T-helper 17 cell (primary cell): ENCODE data around the gene RASSF1. TPM values are rescaled to one million over a fixed set of nuclear protein-coding genes. Genes with fewer than 3 reads are reported as not detected.

Source experiments
- ATAC-seq: fragments of 150-1000 bp; cut with Tn5 transposase; 2 replicates; pipeline ENCODE4 v1.10.0; 2021; ENCODE audit warnings: mild to moderate bottlenecking, moderate library complexity
- DNase-seq, 3 donors: peaks; one replicate each; pipeline versions ENCODE4 v3.0.0 to v3.0.0-alpha.2; 2020 to 2021
- H3K9me3 ChIP-seq: one replicate; pipeline ENCODE4 v1.7.0; 2013; ENCODE audit warnings: low read length, mild to moderate bottlenecking; ENCODE audit not compliant: control insufficient read depth, poor library complexity, severe bottlenecking
- H3K27ac Mint-ChIP-seq: one replicate; pipeline ENCODE4 v1.8.0; 2022; ENCODE audit warnings: mild to moderate bottlenecking, moderate library complexity, mixed read lengths
- H3K27me3 Mint-ChIP-seq: one replicate; pipeline ENCODE4 v1.8.0; 2022; ENCODE audit warnings: mixed read lengths
- H3K36me3 Mint-ChIP-seq: one replicate; pipeline ENCODE4 v1.8.0; 2022; ENCODE audit warnings: low read depth, mixed read lengths
- H3K4me1 Mint-ChIP-seq: one replicate; pipeline ENCODE4 v1.8.0; 2022; ENCODE audit warnings: mild to moderate bottlenecking, mixed read lengths
- H3K4me3 Mint-ChIP-seq: one replicate; pipeline ENCODE4 v1.8.0; 2022; ENCODE audit warnings: mild to moderate bottlenecking, moderate library complexity, mixed read lengths
- total RNA-seq, 4 donors: library from RNA in 2 of 4; stranded (reverse) in 2 of 4; gene quantifications; one replicate each; pipeline ENCODE4 v1.2.3 and lab custom pipeline; 2022 to 2026

RASSF1 gene
- total RNA-seq, 2 donors from 2014 or later: 83.5 to 105 TPM

DNA sequence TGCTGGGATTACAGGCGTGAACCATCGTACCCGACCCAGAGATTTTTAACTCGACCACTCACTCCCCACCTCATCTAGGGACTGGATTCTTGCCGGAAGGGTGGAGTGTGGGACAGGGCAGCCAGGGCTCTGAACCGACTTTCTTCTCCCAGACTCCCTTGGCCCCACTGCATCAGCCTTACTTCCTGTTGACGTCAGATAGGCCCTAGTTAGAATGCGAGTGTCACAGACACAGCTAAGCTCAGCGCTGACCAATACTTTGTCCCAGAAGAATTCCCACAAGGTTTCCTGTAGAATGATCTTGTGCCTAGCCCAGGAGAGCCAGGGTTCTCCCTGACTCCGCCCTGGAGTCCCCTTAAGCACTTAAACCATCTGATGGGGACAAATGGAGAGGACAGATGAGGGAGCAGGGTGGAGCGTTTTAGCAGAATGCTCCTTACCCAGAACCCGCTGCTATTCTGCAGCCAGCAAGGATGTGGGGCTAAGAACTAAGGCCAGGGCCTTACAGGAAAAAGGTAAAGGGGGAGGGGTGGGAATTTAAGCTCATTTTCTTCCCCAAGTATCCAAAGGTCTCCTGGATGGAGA, 6.8 kb downstream of the RASSF1 start:
- no peaks in the 10 kb centered on the region for H3K27me3 Mint-ChIP-seq
- H3K27ac Mint-ChIP-seq: peak overlapping the region; percentile 99
- peaks cover 3% of the 10 kb centered on the region for H3K36me3 Mint-ChIP-seq
- H3K9me3 ChIP-seq: no peaks in the 10 kb centered on the region
- peaks cover 40% of the 10 kb centered on the region for H3K4me1 Mint-ChIP-seq
- DNase-seq (no peak), ATAC-seq (no peak)
- peak overlapping the region; percentile 61 for H3K4me3 Mint-ChIP-seq

DNA sequence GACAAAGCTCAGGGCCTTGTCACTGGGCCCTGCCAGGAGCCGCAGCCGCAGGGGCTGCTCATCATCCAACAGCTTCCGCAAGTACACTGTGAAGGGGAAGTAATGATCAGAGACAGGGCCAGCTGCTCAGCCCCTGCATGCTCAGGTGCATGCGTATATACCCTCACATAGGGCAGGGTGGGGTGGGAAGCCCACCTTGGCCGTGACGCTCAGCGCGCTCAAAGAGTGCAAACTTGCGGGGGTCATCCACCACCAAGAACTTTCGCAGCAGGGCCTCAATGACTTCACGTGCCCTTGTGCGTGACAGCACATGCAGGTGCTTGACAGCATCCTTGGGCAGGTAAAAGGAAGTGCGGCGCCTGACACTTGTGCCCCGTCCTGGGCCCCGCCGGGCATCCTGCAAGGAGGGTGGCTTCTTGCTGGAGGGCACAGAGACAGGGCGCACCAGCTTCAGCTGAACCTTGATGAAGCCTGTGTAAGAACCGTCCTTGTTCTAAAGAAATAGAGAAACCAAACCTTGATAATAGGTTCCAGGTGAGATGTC, 9.2 kb downstream of the RASSF1 start:
- H3K27ac Mint-ChIP-seq: peak overlapping the region; percentile 21
- H3K4me1 Mint-ChIP-seq: peaks cover 34% of the 10 kb centered on the region

DNA sequence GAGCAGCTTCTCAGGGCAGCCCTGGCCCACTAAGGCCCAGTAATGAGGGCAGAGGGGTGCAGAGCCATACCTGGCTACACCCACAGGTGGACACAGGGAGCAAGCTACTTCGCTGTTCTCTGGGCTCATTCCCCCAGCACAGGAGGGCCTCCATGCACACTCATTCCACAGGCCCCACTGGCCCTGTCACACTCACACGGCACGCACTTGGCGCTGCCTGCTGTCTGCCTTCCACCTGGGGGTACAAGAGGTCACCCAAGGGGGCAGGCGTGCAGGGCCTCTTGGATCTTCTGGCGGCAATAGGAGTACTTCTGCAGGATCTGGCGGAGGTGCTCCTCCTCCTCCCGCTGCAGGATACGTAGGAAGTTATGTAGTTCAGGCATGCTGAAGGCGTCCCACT, 10.3 kb downstream of the RASSF1 start:
- Mint-ChIP-seq H3K4me1 (peaks cover 26% of the 10 kb centered on the region), H3K27me3 (no peaks in the 10 kb centered on the region), H3K36me3 (no peaks in the 10 kb centered on the region), H3K27ac (no peak overlapping the region), H3K4me3 (no peak overlapping the region)
- H3K9me3 ChIP-seq: no peaks in the 10 kb centered on the region
- ATAC-seq: no peak
- peak in 1 of 3 donors; percentile 3 for DNase-seq

More for the DNA sequence above, 9.2 kb downstream of the RASSF1 start:
- H3K9me3 ChIP-seq: no peaks in the 10 kb centered on the region
- DNase-seq: no peak
- no peak for ATAC-seq
- H3K4me3 Mint-ChIP-seq: no peak overlapping the region
- no peaks in the 10 kb centered on the region for H3K27me3 Mint-ChIP-seq
- no peaks in the 10 kb centered on the region for H3K36me3 Mint-ChIP-seq

DNA sequence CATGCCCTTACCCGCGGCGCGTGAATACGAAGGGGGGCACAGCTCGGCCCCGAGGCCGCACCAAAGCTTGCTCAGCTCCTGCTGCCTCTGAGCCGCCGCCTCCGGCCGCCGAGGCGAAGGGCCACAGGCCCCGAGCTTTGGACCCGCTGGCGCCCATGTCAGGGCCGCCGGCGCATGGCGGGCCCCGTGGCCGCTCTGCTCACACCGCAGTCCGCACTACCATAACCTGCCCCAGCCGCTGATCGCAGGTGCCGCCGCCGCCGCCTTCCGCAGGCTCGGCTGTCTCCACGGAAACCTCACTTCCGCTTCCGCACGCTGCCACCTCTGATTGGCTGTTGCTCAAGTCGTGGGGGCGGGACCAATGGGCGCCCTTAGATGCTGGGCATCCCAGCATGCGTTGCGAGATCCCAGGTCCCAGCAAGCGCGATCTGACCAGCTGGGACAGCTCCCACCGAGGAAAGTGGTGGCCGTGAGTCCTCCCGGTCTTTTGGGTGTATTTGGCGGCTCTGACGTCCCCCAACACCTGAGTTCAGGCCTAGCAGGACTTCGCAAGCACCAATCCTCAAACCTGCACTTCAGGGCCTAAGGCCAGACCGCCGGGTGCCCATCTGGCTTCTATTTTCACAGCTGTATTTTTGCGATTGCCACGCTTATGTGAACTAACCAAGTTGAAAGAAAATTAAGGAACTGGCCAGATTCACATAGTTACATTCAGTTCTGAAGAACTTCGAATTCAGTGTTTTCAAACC, 12.5 kb downstream of the RASSF1 start, which contains the start of gene TUSC2:
Gene TUSC2 (minus strand): TSS at position 281 of the 749 bp plus-strand sequence. CDS start 124 bp downstream, at position 157.
- H3K27me3 Mint-ChIP-seq: no peaks in the 10 kb centered on the region
- DNase-seq: peak; percentile 90 to 91 (median 90)
- H3K36me3 Mint-ChIP-seq: no peaks in the 10 kb centered on the region

DNA sequence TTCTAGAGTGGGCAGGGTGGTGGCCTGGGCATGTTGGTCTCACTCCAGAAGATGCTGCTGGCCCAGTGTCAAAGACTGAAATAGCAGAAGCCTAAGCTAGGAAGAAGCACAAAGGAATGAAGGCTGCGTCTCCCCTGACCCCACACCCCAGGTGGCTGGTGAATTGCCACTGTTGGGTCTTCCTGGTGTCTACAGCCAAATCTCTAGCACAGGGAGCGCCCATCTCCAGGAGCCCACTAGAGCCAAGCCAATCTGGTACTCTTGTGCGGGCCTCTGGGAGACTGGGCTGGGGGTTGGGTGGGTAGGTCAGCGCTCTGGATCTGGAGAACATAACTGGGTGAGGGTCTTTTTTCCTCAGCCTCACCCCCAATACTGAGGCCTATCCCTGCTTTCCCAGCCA, 13.5 kb downstream of the RASSF1 start:
- ATAC-seq (no peak), DNase-seq (no peak)
- H3K36me3 Mint-ChIP-seq: no peaks in the 10 kb centered on the region
- peaks cover 18% of the 10 kb centered on the region for H3K4me1 Mint-ChIP-seq
- H3K27ac Mint-ChIP-seq: peak overlapping the region; percentile 89
- no peaks in the 10 kb centered on the region for H3K9me3 ChIP-seq
- peak overlapping the region; percentile 93 for H3K4me3 Mint-ChIP-seq
- no peaks in the 10 kb centered on the region for H3K27me3 Mint-ChIP-seq

More for the DNA sequence above, 12.5 kb downstream of the RASSF1 start, which contains the start of gene TUSC2:
- Mint-ChIP-seq H3K27ac (peak within 1 kb of the TSS; percentile 89), H3K4me3 (peak within 1 kb of the TSS; percentile 93), H3K4me1 (peaks cover 18% of the 10 kb centered on the region)
- H3K9me3 ChIP-seq: no peaks in the 10 kb centered on the region
- peak; percentile 96 for ATAC-seq

DNA sequence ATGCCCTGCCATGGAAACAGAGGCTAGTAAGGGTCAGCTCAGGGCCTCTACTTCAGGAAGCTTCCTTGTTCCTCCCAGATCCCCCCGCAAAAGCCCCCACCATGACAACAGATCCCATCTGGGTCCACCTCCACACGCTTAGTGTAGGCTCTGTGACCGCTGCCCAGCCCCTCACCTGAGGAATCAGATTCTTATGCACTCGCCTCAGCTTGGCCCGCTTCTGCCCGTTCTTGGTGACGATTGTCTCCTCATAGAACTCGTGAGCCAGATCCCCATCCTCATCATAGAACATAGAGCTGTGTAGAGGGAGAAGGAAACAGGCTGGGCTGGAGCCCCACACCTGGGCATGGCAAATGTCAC, 14.5 kb downstream of the RASSF1 start:
- Mint-ChIP-seq H3K27me3 (no peaks in the 10 kb centered on the region), H3K4me1 (peaks cover 18% of the 10 kb centered on the region), H3K27ac (peak overlapping the region; percentile 3), H3K36me3 (no peaks in the 10 kb centered on the region), H3K4me3 (no peak overlapping the region)
- DNase-seq (no peak), ATAC-seq (no peak)
- no peaks in the 10 kb centered on the region for H3K9me3 ChIP-seq

DNA sequence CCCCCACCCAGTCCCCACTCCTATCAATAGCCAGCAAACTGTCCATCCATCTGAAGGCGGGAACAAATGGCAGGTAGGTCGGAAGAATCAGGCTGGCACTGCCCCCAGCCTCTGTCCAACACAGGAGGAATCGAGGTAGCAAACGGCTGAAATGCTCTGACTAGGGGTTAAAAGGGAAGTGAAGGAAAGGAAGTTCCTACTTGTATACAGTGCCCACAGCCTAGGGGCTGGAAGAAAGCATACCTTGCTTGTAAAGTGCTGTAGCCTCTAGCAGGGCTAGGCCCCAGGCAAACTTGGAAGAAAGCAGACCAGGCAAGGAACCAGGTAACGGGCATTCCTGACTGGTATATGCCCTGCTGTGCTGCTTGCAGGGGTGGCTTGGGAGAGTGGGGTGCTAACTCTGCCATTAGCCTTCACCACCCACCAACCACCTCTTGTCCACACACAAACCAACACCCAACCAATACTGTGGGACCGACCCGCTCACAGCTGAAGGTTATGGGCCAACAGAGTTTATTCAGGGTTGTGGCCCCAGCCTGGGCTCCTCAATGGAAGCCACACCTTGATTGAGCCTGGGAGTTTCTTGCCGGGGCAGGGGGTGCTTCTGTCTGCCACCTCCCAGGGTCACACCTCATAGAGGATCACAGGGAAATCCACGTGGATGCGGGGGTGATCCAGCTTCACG, 15.0 kb downstream of the RASSF1 start:
- Mint-ChIP-seq H3K27me3 (no peaks in the 10 kb centered on the region), H3K36me3 (no peaks in the 10 kb centered on the region), H3K27ac (peak overlapping the region; percentile 3), H3K4me1 (peaks cover 20% of the 10 kb centered on the region), H3K4me3 (no peak overlapping the region)
- no peaks in the 10 kb centered on the region for H3K9me3 ChIP-seq
- no peak for DNase-seq
- ATAC-seq: no peak

DNA sequence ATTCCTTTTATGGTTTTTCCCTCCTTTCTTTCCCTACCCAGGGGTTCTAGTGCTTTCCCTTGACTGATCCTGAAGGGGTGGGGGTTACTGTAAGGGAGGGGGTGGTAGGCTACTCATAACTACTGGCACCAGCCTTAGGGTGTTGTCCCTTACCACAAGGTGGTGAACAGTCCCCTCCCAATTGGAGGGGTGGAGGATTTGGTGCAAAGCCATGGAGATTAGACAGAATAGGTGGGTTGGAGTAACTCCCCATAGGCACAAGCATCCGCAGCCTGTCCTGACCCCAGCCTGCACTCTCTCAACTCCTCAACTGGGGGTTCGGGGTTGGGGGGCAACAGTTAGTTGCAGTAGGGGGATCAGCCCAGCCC, 15.5 kb downstream of the RASSF1 start:
- Mint-ChIP-seq H3K4me1 (peaks cover 25% of the 10 kb centered on the region), H3K4me3 (no peak overlapping the region), H3K27ac (no peak overlapping the region), H3K27me3 (no peaks in the 10 kb centered on the region), H3K36me3 (no peaks in the 10 kb centered on the region)
- H3K9me3 ChIP-seq: no peaks in the 10 kb centered on the region
- DNase-seq: no peak
- no peak for ATAC-seq

DNA sequence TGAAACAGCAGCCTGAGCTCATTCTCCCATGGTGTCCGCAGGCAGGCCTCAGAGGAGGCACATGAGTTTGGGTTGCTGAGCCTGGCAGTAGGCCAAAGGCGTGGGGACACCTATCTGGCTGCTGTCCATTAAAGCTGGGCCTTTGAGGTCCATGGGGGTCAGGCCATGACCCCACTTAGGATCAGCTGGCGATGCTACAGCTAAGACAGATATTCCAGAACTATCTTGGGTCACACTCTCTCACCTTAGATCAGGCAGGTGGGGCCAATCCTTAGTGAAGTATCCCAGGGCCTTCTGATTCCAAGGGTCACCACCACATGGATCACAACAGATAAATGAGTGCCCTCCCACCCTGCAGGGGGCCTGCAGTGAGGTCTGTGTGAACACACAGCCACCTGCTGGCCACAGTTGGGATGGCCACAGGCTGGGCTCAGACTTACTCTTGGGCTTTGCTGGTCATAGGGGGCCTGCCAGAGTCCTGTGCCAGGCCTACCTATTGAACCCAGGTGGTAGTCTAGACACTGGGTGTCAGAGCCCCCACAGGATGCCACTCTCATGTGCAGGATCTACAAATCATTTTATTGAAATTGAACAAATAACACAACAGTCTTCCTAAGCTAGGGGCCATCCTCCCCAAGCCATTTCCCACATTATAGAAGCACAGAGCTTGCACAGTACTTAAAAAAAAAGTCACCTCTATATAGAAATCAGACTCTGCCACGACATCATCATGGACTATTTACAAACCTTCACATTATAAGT, 16.1 kb downstream of the RASSF1 start:
- H3K27ac Mint-ChIP-seq: peak overlapping the region; percentile 32
- peaks cover 29% of the 10 kb centered on the region for H3K4me1 Mint-ChIP-seq
- no peaks in the 10 kb centered on the region for H3K27me3 Mint-ChIP-seq
- no peaks in the 10 kb centered on the region for H3K9me3 ChIP-seq
- DNase-seq (peak in 2 of 3 donors; percentile 40 to 58), ATAC-seq (no peak)
- H3K4me3 Mint-ChIP-seq: no peak overlapping the region
- no peaks in the 10 kb centered on the region for H3K36me3 Mint-ChIP-seq

DNA sequence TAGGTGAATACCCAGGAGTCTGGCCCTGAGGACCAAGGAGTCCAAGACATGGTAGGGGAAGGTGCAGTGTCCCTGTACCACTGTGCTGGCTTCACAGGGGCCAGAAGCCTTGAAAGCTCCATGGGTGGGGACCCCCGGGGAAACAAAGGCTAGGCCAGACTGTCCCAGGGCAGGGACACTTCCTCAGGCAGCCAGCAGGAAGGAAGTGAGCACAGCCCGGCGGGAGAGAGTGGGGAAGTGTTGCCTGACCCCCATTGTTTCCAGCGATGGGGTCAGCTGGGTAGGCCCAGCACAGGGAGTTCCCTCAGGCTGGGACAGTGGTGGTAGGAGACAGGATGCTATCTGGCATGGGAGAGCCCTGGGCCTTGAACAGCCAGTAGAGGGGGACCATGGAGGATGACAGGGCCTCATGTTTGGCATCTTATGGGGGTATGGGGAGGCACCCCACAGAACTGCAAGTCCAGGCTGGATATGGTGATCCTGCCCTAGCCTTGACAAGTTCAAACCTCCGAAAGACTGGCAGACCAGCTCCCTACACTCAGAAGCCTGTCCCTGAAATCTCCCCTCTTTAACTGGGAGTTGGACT, 16.9 kb downstream of the RASSF1 start:
- Mint-ChIP-seq H3K27me3 (no peaks in the 10 kb centered on the region), H3K27ac (no peak overlapping the region), H3K36me3 (no peaks in the 10 kb centered on the region), H3K4me1 (peaks cover 32% of the 10 kb centered on the region), H3K4me3 (no peak overlapping the region)
- ATAC-seq: no peak
- H3K9me3 ChIP-seq: no peaks in the 10 kb centered on the region
- DNase-seq: no peak

DNA sequence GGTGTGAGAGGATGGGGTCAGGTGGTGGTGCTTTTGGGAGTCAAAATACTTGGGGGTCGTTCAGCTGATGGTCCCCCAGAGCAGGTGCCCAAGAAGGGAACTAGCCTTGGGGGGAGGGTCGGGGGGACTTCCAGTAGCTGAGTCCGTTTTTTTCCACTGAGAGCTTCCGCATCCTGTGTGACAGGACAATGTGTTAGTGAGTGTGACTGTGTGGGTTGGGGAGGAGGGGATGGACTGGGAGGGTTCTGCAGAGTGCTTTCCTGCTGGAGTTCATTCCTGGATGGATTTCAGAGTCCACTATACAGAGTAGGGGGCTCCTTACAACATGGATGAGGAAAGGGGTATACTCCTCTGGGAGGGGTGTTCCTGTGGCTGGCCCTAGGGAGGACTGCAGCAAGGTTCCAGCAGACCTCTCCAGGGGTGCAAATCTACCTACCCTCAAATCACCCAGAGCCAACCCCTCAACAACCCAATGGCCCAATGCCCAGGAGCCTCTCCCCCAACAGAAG, 17.5 kb downstream of the RASSF1 start:
- Mint-ChIP-seq H3K4me1 (peaks cover 30% of the 10 kb centered on the region), H3K4me3 (no peak overlapping the region), H3K27ac (no peak overlapping the region), H3K36me3 (no peaks in the 10 kb centered on the region), H3K27me3 (no peaks in the 10 kb centered on the region)
- ATAC-seq: no peak
- no peaks in the 10 kb centered on the region for H3K9me3 ChIP-seq
- no peak for DNase-seq

DNA sequence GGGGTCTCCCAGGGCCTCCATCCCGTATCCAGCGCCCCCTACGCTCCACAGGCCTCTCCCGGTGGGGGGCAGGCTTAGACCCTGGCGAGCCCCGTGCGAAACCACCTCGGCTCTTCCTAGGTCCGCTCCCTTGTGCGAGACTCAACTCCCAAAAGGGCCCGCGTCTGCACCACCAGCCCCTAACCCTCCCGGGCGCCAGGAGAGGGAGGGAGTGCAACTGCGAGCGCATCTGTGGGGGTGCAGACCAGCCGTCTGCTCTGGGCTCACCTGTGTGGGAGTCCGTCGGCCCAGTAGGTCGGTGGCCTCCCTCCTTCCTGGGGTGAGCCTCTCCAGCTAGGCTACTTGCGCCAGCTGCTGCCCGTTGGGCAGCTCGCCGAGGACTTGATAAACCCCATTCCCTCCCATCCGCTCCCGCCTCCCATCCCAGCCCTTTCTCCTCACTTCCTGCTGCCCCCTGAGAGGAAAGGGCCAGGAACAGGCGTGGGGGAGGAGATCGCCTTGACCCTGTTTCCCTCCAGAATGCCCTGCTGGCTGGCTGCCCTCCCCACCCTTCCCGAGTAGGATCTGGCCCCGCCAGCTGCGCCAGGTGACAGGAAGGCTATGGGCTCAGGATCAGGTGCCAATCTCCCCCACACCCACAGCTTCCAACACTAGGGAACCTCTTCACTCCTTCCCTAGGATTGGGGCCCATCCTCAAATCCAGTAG, 18.1 kb downstream of the RASSF1 start, which contains the start of gene HYAL2:
Gene HYAL2 (minus strand): TSS at position 360 of the 706 bp plus-strand sequence. CDS start 2,256 bp downstream, outside the sequence.
- no peak for ATAC-seq
- Mint-ChIP-seq H3K27me3 (no peaks in the 10 kb centered on the region), H3K27ac (peak within 1 kb of the TSS; percentile 59), H3K36me3 (no peaks in the 10 kb centered on the region), H3K4me3 (peak within 1 kb of the TSS; percentile 89), H3K4me1 (peaks cover 33% of the 10 kb centered on the region)
- no peaks in the 10 kb centered on the region for H3K9me3 ChIP-seq
- DNase-seq: no peak
